ENCODE results near the gene PDE8B.

PDE8B gene

GRCh38 chr5:77262697-77263096 lies 52.2 kb downstream of the PDE8B start:
- Histone ChIP-seq H3K4me3 (ENCODE audit: low read depth, low read length, poor library complexity, severe bottlenecking) (no peak overlapping the region), H3K9ac (ENCODE audit: low read length) (no peak overlapping the region), H2AFZ (ENCODE audit: low read length) (no peak overlapping the region), H3K9me3 (ENCODE audit: low read length) (no peaks in the 10 kb centered on the region), H3K79me2 (ENCODE audit: insufficient read depth, low read length) (no peaks in the 10 kb centered on the region), H3K27ac (ENCODE audit: low read depth, low read length, poor library complexity, severe bottlenecking) (no peak overlapping the region), H3K4me2 (ENCODE audit: low read length) (no peak overlapping the region), H3F3A (ENCODE audit: insufficient read depth, low read length) (no peaks in the 10 kb centered on the region), H4K20me1 (ENCODE audit: insufficient read depth, low read length) (no peaks in the 10 kb centered on the region), H3K4me1 (ENCODE audit: insufficient read depth, low read length, severe bottlenecking) (no peaks in the 10 kb centered on the region), H3K9me2 (ENCODE audit: low read depth, low read length) (no peaks in the 10 kb centered on the region), H3K27me3 (ENCODE audit: insufficient read depth, low read length) (no peaks in the 10 kb centered on the region), H3K36me3 (ENCODE audit: insufficient read depth, low read length) (no peaks in the 10 kb centered on the region)
- TF ChIP-seq EZH2 (IDR thresholded peaks at IDR 0.05; ENCODE audit: borderline replicate concordance, low read length) = no peak
- TF ChIP-seq CTCF (IDR thresholded peaks at IDR 0.05; ENCODE audit: low read length) = no peak

GRCh38 chr5:77266291-77266690 lies 55.8 kb downstream of the PDE8B start:
- no peaks in the 10 kb centered on the region for H4K20me1 ChIP-seq (ENCODE audit: insufficient read depth, low read length)
- H3K4me1 ChIP-seq (ENCODE audit: insufficient read depth, low read length, severe bottlenecking) = no peaks in the 10 kb centered on the region
- H3F3A ChIP-seq (ENCODE audit: insufficient read depth, low read length) = no peaks in the 10 kb centered on the region
- H3K9me2 ChIP-seq (ENCODE audit: low read depth, low read length) = no peaks in the 10 kb centered on the region
- no peak overlapping the region for H3K4me3 ChIP-seq (ENCODE audit: low read depth, low read length, poor library complexity, severe bottlenecking)
- H3K79me2 ChIP-seq (ENCODE audit: insufficient read depth, low read length) = no peaks in the 10 kb centered on the region
- no peak overlapping the region for H2AFZ ChIP-seq (ENCODE audit: low read length)
- no peaks in the 10 kb centered on the region for H3K36me3 ChIP-seq (ENCODE audit: insufficient read depth, low read length)
- no peak overlapping the region for H3K27ac ChIP-seq (ENCODE audit: low read depth, low read length, poor library complexity, severe bottlenecking)
- H3K4me2 ChIP-seq (ENCODE audit: low read length) = no peak overlapping the region
- H3K9ac ChIP-seq (ENCODE audit: low read length) = no peak overlapping the region
- H3K9me3 ChIP-seq (ENCODE audit: low read length) = no peaks in the 10 kb centered on the region
- H3K27me3 ChIP-seq (ENCODE audit: insufficient read depth, low read length) = no peaks in the 10 kb centered on the region
- TF ChIP-seq EZH2 (IDR thresholded peaks at IDR 0.05; ENCODE audit: borderline replicate concordance, low read length) (no peak), CTCF (IDR thresholded peaks at IDR 0.05; ENCODE audit: low read length) (no peak)

DNA sequence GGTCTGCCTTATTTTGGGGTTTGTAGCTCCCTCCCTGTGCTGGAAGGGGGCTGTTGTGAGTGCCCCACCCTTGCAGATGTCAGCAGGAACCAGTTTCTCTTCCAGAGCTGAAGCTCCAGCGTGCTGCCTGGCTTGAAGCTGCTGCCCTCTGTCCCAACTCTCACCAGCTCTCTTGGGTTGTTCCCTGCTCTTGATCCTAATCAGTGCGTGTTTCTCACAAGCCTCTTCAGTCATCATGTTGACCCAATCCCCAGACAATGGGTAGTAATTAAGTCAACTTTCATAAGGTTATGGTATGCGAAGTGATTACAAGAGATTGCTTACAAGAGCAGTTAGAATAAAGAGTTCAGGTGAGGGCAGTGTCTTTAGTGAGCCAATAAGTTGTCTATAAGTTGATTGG lies 57.0 kb downstream of the PDE8B start:
- Histone ChIP-seq H3K4me1 (ENCODE audit: insufficient read depth, low read length, severe bottlenecking) (no peaks in the 10 kb centered on the region), H3F3A (ENCODE audit: insufficient read depth, low read length) (no peaks in the 10 kb centered on the region), H3K79me2 (ENCODE audit: insufficient read depth, low read length) (no peaks in the 10 kb centered on the region), H3K9me3 (ENCODE audit: low read length) (no peaks in the 10 kb centered on the region), H3K4me3 (ENCODE audit: low read depth, low read length, poor library complexity, severe bottlenecking) (no peak overlapping the region), H3K9ac (ENCODE audit: low read length) (no peak overlapping the region), H3K27ac (ENCODE audit: low read depth, low read length, poor library complexity, severe bottlenecking) (no peak overlapping the region), H3K27me3 (ENCODE audit: insufficient read depth, low read length) (no peaks in the 10 kb centered on the region), H3K9me2 (ENCODE audit: low read depth, low read length) (no peaks in the 10 kb centered on the region), H3K4me2 (ENCODE audit: low read length) (no peak overlapping the region), H2AFZ (ENCODE audit: low read length) (no peak overlapping the region), H3K36me3 (ENCODE audit: insufficient read depth, low read length) (no peaks in the 10 kb centered on the region), H4K20me1 (ENCODE audit: insufficient read depth, low read length) (no peaks in the 10 kb centered on the region)
- TF ChIP-seq CTCF (IDR thresholded peaks at IDR 0.05; ENCODE audit: low read length) = no peak
- TF ChIP-seq EZH2 (IDR thresholded peaks at IDR 0.05; ENCODE audit: borderline replicate concordance, low read length) = no peak
